NCI-H226 (cell line): ENCODE results near the gene MYO6.

Experiments
- DNase-seq: peaks from one replicate; pipeline ENCODE4 v3.0.0-alpha.2; 2015

Gene MYO6

DNA sequence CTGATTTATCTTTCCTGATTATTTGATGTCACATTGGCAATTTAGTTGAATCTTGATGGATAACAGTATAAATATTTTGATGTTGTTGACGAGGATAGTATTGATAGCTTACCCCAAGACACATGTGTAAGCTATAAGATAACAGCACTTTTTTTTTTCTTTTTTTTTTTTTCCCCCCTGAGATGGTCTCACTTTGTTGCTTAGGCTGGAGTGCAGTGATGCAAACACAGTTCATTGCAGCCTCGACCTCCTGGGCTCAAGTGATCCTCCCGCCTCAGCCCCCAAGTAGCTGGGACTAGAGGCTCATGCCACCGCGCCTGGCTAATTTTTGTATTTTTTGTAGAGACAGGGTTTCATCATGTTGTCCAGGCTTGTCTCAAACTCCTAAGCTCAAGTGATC lies 21.8 kb downstream of the MYO6 start:
- no peak for DNase-seq

DNA sequence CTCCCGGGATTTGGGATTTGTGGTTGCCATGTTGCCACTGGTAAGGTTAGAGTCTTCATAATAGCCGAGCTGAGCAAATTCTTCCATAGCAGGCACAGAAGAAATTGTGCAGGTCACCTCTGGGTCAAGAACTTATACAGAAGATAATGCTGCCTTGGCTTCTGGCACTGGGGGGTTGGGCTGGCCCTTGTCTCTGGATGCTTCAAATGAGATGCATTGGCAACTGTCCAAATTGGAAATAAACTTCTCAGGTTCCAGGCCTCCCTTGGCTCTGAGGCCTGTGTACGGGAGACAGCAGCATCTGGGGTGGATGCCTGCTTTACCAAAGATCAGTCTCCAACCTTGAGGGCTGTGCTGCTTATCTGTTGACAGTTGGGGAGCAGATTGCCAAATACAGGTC lies 26.2 kb downstream of the MYO6 start:
- DNase-seq, result no peak

DNA sequence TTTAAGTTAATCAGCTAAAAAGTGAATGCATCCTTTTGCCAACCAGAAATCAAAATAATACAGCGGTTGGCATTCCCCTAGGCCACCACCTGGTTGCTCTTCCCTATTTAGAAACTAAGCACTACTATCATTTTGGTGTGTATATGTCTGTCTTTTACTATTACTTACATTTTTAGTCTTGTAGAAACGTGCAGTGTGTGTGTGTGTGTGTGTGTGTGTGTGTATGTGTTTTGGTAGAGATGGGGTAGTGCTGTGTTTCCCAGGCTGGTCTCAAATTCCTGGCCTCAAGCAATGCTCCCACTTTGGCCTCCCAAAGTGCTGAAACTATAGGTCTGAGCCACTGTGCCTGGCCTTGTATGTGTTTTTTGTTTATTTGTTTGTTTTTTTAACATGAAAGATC lies 27.4 kb downstream of the MYO6 start:
- DNase-seq, result no peak

DNA sequence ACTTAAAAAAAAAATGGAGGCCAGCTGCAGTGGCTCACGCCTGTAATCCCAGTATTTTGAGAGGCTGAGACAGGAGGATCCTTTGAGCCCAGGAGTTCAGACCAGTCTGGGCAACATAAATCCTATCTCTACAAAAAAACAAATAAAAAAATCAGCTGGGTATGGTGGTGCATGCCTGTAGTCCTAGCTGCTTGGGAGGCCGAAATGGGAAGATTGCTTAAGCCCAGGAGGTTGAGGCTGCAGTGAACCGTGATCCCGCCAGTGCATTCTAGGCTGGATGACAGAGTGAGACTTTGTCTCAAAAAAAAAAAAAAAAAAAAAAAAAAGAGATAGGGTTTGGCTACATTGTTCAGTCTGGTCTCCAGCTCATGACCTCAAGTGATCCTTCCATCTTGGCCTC lies 29.7 kb downstream of the MYO6 start:
- DNase-seq, result no peak

DNA sequence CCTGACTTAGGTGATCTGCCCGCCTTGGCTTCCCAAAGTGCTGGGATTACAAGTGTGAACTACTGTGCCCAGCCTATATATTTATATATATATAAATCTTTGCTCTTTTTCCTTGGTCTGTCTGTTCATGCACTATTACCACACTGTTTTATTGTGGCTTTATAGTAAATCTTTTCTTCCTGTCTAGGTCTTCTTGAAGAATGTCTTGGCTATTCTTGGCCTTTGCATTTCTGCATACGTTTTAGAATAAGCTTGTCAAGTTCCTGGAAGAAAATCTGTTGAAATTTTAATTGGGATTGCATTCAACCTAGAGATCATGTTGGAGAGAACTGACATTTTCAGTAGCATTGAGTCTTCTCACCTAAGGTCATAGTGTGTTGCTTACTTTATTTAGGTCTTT lies 37.1 kb downstream of the MYO6 start:
- no peak for DNase-seq

DNA sequence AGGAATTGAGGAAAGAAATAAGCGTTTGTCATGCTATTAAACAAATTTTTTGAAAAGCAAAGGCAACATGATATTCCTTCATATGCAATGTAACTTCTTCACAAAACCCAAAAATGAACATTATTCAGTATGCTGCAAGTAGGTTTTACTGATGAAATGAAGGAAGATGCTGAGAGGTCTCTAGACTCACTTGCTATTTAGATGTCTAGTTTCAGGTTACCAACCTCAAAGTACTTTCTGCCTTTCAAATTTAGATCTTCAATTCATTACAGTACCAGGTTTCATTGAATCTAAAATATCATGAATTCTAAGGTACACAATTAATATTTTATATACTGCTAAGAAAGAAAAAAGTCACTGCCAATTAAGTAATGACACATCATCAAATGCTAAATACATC lies 39.9 kb downstream of the MYO6 start:
- no peak for DNase-seq

DNA sequence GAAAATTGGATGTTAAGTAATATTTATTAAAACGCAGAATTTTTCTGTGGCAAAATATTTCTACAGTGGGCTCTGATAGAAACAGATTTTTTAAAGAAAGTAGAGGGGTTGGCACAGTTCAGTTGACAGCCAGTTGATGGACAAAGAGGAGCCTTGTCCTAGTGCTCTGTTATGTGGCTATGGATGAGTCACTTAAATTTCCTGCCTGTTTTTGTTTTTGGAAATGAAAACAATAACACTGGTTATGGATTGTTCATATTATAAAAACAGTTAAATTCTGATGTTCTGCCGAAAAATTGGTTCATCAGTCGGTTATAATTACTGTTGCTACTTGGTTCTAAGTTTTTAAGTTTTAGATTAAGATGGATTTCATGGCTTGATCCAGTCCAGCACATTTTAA lies 42.8 kb downstream of the MYO6 start:
- DNase-seq, result no peak

DNA sequence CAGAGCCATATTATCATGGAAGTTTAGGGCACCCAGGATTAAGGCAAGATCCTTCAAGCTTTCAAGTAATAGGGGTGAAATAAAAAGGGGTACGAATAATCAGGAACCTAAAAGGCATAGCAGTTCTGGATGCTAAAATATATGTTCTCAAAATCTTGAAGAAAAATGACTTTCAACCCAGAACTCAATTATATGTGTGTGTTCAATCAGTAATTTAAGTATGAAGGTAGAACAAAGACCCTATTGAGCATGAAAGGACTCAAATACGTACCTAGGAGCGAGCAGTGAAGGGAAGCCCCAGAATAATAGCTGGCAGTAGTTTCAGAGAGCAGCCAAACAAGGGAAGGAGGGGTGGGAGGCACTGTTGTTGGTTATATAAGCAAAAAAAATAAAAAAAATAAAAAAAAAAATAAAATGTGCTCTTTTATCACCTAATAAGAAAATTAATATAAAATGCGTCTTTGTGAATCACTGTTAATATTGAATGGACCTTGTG lies 45.4 kb downstream of the MYO6 start:
- DNase-seq, result no peak

DNA sequence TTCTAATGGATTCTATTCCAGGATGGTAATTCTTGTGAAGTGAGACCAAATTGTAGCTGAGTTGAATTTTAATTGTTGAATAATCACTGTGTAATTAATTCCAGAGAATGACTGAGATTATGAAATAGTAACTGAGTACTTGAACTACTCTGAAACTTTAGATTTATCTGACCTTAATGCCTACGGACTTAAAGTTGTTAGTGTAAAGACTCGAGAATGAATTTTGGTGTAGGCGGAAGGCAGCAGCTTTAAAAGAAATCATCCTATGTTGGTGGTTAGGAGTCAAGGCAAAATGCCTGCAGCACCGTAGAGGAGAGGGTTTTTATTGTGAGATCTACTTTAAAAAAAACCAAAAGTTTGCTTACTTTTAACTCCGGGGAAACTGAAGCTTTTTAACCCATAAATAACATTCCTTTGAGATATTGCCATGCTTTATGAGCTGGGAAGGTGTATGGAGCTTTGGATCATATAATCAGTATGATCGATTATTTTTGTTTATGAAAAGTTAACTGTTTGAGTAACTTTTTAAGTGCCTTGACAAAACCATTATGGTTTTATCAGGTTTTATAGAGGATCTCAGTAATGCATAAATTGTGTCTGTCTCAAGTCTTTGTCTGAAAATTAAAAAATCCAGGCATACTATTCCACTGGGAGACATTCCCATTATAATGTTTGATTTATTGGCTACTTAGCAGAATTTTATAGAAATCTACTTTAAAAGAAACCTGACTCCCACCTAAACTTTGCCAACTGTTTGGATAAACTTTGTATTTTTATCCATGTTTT lies 46.1 kb downstream of the MYO6 start:
- no peak for DNase-seq

DNA sequence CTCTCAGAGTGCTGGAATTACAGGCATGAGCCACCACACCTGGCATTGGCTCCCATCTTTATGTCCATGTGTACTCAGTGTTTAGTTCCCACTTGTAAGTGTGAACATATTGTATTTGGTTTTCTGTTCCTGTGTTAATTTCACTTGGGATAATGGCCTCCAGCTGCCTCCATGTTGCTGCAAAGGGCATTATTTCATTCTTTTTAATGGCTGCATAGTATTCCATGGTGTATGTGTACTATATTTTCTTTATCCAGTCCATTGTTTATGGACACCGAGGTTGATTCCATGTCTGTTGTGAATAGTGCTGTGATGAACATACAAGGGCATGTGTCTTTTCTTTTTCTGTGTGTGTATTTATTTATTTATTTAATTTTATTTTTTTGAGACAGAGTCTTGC lies 47.7 kb downstream of the MYO6 start:
- DNase-seq, result no peak

DNA sequence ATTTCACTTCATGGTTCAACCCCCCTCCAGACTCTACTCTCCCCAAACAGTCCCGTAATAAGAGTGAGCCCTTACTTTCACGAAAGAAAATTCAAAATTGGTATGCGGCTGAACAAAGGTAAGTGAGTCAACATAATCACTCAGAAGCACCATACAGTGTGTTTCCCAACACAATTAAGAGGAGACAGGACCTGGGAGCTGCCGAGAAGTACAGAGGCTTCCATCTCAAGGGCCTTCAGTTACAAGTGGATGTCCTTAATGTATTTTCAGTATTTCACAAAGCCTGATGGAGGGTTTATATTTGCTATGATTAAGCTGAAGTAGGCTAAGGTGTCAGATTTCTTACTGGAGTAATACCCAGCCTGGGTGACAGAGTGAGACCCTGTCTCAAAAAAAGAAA lies 51.1 kb downstream of the MYO6 start:
- DNase-seq, result no peak

DNA sequence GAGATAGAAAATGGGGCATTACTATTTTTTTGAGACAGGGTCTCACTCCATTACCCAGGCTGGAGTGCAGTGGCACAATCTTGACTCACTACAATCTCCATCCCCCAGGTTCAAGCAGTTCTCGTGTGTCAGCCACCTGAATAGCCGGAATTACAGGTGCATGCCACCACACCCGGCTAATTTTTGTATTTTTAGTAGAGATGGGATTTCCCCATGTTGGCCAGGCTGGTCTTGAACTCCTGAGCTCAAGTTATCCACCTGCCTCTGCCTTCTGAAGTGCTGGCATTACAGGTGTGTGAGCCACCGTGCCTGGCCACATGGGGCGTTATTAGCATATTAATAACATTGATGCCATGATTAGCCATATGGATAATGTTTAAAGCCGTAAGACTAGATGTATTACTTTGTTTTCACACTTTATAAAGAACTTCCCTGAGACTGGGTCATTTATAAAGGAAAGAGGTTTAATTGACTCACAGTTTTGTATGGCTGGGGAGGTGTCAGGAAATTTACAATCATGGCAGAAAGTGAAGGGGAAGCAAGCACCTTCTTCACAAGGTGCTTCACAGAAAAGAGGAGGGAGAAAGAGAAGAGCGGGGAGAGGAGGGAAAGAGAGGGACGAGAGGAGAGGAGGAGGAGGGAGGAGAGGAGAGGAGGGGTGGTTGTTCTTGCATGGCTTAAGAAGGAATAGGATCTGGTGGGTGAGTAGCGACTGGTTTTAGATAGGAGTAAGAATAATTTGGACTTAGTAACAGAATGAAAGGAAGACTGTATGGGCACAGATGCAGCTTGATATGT lies 51.9 kb downstream of the MYO6 start:
- DNase-seq, result no peak

DNA sequence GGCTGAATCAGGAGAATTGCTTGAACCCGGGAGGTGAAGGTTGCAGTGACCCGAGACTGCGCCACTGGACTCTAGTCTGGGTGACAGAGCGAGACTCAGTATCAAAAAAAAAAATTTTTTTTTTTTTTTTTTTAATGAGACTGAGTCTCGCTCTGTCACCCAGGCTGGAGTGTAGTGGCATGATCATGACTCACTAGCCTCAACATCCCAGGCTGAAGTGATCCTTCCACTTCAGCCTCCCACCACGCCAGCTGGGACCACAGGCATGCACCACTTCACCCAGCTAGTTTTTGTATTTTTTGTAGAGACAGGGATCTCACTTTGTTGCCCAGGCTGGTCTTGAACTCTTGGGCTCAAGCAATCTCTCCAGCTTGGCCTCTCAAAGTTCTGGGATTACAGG lies 53.3 kb downstream of the MYO6 start:
- DNase-seq, result no peak

DNA sequence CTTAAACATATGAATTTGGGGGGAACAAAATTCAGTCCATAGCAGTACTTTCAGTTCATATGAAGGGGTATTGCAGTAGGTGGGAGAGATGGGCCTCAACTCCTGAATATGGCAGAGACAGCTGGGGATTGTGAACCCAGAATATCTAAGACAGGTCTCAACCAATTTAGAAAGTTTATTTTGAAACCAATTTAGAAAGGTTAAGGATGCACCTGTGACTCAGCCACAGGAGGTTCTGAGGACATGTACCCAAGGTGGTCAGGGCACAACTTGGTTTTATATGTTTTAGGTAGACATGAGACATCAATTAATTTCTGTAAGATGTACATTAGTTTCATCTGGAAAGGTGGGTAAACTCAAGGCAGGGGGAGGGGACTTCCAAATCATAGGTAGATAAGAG lies 59.5 kb downstream of the MYO6 start:
- no peak for DNase-seq

DNA sequence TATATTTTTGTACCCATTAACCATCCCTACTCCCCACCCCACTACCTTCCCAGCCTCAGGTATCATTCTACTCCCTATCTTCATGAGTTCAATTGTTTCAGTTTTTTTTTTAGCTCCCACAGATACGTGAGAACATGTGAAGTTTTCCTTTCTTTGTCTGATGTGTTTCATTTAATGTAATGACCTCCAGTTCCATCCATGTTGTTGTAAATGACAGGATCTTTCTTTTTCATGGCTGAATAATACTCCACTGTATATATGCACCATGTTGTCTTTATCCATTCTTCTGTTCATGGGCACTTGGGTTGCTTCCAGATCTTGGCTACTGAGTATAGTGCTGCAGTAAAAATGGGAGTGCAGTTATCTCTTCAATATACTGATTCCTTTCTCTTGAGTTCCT lies 63.5 kb downstream of the MYO6 start:
- no peak for DNase-seq

DNA sequence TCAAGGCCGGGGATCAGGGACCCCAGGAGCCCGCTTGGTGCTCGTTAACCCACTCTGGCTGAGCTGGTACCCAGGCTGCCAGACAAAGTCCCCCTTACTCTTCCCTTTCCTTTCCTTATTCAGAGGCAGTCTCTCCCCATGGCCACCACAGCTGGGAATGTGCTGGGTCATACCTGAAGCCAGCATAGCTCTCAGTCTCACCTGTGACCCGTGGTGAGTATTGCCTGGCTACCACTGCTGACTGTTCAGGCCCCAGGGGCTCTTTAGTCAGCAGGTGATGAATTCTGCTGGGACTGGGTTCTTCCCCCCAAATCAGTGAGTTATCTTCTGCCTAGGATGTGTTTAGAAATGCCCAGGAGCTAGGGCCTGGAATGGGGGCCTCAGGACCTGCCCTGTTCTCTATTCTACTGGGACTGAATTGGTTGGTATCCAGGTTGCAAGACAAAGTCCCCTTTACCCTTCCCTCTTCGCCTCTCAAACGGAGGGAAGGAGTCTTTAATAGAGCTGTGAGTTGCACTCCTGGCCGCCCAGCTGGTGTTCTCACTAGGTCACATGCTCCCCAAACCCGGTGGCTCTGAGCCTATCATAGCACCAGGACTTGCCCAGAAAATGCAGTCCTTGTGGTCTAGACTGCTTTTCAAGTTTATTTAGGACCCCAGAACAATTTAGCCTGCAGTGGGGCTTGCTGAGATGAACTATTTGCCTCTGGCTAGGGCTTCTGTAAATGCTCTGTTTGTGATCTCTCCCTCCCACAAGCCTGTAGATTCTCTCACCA lies 64.6 kb downstream of the MYO6 start:
- no peak for DNase-seq

DNA sequence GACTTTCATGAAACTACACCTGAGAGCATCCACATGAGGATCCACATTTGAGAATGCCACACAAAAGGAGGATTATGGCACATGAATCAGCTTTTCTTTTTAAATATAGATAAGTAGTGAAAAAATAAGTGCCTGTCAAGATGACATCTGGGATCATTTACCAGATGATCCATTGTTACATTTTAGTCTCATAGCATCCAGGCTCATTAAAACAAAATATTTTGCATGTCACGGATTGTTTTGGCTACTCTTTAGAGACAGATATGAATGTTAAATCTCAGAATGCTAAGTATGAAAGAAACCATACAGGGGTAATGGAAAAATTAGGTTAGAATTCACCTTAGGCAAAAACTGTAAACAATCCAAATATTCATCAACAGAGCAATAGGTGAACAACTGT lies 66.7 kb downstream of the MYO6 start:
- DNase-seq, result no peak

DNA sequence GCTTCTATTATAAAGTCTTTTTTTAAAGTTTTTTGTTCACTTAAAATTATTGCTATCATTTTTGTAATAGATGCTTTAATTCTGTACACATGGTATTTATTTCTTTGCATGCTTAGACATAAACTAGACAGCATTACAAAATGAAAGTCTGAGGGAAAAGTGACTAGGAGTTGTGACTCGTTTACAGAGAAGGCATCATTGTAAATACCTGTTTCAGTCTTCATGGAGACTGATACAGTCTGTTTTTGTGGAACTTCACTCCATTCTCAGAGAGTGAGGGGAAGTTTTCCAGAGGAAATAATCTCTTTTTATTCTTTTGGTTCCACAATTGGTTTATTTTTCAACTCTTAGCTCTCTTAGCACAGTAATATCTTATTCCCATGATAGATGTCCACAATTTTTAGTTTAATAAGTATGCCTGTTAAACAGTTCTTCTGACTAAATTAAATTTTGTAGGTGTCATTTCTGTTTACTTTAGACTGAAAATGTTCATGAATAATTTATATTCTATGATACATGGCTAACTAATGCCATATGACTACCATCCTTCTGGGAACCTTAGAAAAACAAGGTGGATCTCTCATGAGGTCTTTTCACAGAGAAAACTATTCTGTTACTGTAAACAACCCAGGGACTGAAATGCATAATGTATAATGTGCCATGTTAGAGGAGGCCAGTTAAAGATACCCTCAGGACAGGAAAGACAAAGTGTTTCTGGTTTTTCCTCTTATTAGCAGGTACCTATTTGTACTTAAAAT lies 69.2 kb downstream of the MYO6 start:
- DNase-seq, result no peak

DNA sequence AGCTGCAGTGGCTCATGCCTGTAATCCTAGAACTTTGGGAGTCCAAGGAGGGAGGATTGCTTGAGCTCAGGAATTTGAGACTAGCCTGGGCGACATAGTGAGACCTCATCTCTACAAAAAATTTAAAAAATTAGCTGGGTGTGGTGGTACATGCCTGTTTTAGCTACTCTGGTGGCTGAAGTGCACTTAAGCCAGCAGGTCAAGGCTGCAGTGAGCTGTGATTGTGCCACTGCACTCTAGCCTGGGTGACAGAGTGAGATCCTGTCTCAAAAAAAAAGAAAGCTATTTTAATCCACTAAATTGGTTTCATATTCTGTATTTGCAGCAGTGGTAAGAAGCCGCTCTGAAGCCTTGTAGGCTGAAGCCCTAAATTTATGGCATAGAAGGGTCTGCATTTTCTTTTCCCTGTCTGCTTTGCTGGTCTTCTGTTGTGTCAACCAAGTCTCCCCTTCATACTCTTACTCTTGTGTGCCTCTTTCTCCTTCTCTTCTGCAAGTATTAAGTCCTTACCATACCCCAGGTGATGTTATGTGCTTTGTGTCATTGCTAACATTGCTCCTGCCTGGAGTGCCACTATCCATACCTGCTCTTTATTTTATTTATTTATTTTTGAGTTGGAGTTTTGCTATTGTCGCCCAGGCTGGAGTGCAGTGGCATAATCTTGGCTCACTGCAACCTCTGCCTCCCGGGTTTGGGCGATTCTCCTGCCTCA lies 70.9 kb downstream of the MYO6 start:
- DNase-seq, result no peak

DNA sequence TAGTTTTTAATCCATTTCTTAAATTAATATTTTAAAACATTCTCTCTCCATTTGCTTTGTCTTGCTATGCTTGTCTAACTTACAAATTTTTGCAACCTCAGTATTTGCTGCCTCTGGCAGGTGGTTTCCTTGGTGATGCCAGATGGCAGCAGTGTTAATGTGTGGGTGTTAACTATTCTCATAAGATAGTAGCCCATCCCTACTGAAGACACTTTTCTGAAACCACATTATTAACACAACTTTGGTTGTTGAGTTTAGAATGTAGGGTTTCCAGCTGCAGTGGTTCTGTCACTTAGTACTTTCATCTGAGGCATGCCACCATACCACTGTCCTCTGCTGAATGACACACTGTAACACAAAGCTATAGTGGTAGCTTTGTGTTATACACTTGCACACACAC lies 75.1 kb downstream of the MYO6 start:
- no peak for DNase-seq

DNA sequence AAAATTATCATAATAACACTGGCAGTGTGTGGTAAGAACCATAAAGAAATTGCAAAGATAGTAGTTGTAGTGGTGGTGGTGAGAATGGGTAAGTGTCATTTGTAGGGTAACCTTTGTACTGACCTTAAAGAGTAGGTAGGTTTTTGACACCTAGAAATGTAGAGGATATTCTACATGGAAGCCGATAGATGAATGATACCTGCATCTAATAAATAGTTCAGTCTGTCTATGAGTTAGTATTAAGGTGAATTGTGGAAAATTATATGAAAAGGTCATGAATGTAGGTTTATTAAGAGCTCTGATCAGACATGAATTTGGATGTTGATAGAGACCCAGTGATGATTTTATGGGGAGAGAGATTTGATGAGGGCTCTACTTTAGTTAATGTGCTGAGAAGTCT lies 78.1 kb downstream of the MYO6 start:
- DNase-seq, result no peak
